Type B pancreatic cell (in vitro differentiated cells): ENCODE results near the gene FHAD1. TPM values are rescaled to one million over a fixed set of nuclear protein-coding genes. Genes with fewer than 3 reads are reported as not detected.

Source experiments
- DNase-seq: peaks from one replicate; pipeline ENCODE4 v3.0.0; 2021; ENCODE audit warnings: mixed read lengths; ENCODE audit not compliant: unreplicated experiment; ENCODE audit errors: extremely low spot score
- H3K27ac Mint-ChIP-seq: 2 replicates; pipeline ENCODE4 v1.8.0; 2021; ENCODE audit warnings: mild to moderate bottlenecking, mixed read lengths
- H3K27me3 Mint-ChIP-seq: 2 replicates; pipeline ENCODE4 v1.8.0; 2021; ENCODE audit warnings: mixed read lengths
- H3K36me3 Mint-ChIP-seq: 2 replicates; pipeline ENCODE4 v1.8.0; 2021; ENCODE audit warnings: mixed read lengths
- H3K4me1 Mint-ChIP-seq: one replicate; pipeline ENCODE4 v1.8.0; 2021; ENCODE audit warnings: mixed read lengths; ENCODE audit not compliant: unreplicated experiment
- H3K4me3 Mint-ChIP-seq: 2 replicates; pipeline ENCODE4 v1.8.0; 2021; ENCODE audit warnings: mild to moderate bottlenecking, mixed read lengths
- H3K9me3 Mint-ChIP-seq: 2 replicates; pipeline ENCODE4 v1.8.0; 2021; ENCODE audit warnings: mixed read lengths
- total RNA-seq: library from RNA; stranded (reverse); gene quantifications from 2 replicates; pipeline ENCODE4 v1.2.1, GENCODE V29; 2021; ENCODE audit warnings: low replicate concordance
- TF ChIP-seq, protein P1 (sequence below): fragments of 200-600 bp; sonication (generic); conservative IDR thresholded peaks from 2 replicates; pipeline ENCODE4 v1.5.0; 2021; ENCODE audit warnings: antibody characterized with exemption, mild to moderate bottlenecking

Gene FHAD1
- total RNA-seq, 1 donor from 2014 or later: 3.8 TPM

- no peak overlapping the region for H3K27ac Mint-ChIP-seq
Observed at GRCh38 chr1:15352128-15352957, 105.3 kb downstream of the FHAD1 start.

DNA sequence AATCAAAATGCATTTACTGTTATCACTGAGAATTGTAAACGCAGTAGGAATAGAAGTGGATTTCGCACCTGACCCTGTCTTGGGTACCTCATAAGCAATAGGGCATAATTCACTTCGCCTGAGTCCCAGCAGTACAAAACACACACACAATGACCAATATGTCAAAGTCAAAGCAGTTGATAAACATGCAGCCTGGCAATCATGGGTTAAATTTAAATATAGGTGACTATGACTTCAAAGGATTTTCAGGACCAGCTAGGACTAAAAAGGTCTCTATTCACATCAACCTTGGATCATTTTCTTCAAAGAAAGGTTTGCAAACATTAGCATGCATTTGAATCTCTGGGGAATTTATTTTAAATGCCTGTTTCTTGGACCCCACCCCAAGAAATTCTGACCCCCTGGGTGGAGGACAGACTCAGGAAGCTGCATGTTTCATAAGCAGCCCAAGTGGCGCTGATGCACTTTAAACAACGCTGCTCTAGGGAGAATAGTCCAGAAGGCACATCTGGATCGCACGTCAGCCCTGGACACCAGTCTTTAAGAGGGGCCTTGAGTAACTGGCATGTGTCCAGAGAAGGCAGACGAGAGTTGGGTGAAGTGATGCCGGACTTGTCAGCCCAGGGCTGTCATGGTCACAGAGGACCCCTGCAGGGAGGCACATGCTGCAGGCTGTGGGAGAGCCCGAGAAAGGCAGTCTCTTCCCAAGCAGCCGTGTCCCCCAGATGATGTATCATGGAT is 107.0 kb downstream of the FHAD1 start:
- Mint-ChIP-seq H3K4me1 (peaks cover 20% of the 10 kb centered on the region), H3K9me3 (no peaks in the 10 kb centered on the region), H3K27me3 (no peaks in the 10 kb centered on the region), H3K27ac (no peak overlapping the region), H3K36me3 (no peaks in the 10 kb centered on the region), H3K4me3 (no peak overlapping the region)
- no peak for DNase-seq
- TF ChIP-seq, protein P1, sequence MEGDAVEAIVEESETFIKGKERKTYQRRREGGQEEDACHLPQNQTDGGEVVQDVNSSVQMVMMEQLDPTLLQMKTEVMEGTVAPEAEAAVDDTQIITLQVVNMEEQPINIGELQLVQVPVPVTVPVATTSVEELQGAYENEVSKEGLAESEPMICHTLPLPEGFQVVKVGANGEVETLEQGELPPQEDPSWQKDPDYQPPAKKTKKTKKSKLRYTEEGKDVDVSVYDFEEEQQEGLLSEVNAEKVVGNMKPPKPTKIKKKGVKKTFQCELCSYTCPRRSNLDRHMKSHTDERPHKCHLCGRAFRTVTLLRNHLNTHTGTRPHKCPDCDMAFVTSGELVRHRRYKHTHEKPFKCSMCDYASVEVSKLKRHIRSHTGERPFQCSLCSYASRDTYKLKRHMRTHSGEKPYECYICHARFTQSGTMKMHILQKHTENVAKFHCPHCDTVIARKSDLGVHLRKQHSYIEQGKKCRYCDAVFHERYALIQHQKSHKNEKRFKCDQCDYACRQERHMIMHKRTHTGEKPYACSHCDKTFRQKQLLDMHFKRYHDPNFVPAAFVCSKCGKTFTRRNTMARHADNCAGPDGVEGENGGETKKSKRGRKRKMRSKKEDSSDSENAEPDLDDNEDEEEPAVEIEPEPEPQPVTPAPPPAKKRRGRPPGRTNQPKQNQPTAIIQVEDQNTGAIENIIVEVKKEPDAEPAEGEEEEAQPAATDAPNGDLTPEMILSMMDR: no peak

More at GRCh38 chr1:15352128-15352957, 105.3 kb downstream of the FHAD1 start:
- DNase-seq: no peak
- H3K4me3 Mint-ChIP-seq: no peak overlapping the region
- TF ChIP-seq, protein P1: no peak
- no peaks in the 10 kb centered on the region for H3K27me3 Mint-ChIP-seq
- no peaks in the 10 kb centered on the region for H3K9me3 Mint-ChIP-seq
- no peaks in the 10 kb centered on the region for H3K36me3 Mint-ChIP-seq
- H3K4me1 Mint-ChIP-seq: peaks cover 20% of the 10 kb centered on the region

DNA sequence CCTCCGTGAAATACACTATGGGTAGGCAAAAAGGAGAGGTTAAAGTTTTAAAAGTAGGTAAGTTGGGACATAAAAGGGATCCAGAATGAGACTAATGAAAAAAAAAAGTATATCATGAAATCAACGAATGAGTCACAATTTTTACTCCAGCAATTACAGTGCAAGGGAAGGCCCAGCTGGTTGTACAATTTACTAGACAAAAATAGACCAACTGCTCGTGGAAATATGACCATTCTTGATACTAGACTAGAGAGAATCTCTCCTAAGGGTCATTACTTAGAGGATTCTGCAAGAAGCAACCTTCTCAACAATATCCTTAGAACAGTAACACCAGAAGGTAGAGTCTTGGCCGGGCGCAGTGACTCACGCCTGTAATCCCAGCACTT is 107.5 kb downstream of the FHAD1 start:
- H3K4me3 Mint-ChIP-seq: no peak overlapping the region
- H3K27ac Mint-ChIP-seq: no peak overlapping the region
- no peaks in the 10 kb centered on the region for H3K27me3 Mint-ChIP-seq
- no peaks in the 10 kb centered on the region for H3K36me3 Mint-ChIP-seq
- H3K4me1 Mint-ChIP-seq: peaks cover 20% of the 10 kb centered on the region
- no peaks in the 10 kb centered on the region for H3K9me3 Mint-ChIP-seq
- no peak for DNase-seq
- TF ChIP-seq, protein P1: no peak

- DNase-seq: no peak
- H3K4me3 Mint-ChIP-seq: no peak overlapping the region
- TF ChIP-seq, protein P1: no peak
- no peaks in the 10 kb centered on the region for H3K27me3 Mint-ChIP-seq
- no peak overlapping the region for H3K27ac Mint-ChIP-seq
- no peaks in the 10 kb centered on the region for H3K36me3 Mint-ChIP-seq
- H3K9me3 Mint-ChIP-seq: no peaks in the 10 kb centered on the region
- peaks cover 25% of the 10 kb centered on the region for H3K4me1 Mint-ChIP-seq
Observed at GRCh38 chr1:15355968-15356625, 109.1 kb downstream of the FHAD1 start.

DNA sequence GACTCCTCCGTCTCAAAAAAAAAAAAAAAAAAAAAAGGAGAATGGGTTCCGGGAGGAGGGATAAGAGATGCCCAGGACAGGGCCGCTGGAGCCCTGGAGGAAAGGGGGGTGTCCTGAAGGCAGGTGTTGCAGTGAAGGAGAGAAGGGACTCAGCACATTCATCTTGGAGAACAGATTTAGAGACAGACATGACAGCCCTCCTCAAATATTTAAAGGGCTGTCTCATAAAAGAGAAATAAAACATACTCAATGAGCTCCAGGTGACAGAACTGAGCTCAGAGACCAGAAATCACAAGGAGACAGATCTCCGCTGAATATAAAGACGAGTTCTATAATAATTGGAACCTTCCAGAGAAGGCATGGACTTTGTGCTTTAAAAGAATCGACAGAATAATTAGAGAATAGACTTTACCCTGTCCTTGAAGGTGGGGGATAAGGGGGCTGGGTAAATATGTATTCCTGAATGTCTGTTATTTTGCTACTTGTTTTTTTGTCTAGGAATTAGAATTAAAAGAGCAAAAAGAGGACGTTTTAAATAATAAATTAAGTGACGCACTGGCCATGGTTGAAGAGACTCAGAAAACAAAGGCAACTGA is 110.7 kb downstream of the FHAD1 start:
- Mint-ChIP-seq H3K27ac (no peak overlapping the region), H3K9me3 (no peaks in the 10 kb centered on the region), H3K4me3 (no peak overlapping the region), H3K4me1 (peaks cover 18% of the 10 kb centered on the region), H3K27me3 (no peaks in the 10 kb centered on the region), H3K36me3 (no peaks in the 10 kb centered on the region)
- TF ChIP-seq, protein P1: no peak
- no peak for DNase-seq
